CD4-positive, alpha-beta T cell treated with Interleukin-15 for 1 hour (primary cell): ENCODE results near the gene PFDN2.
"Not testable (repeated sequence)": the region's sequence is repeated elsewhere in the genome, so short reads cannot be mapped to it uniquely, and the experiment has no call there.

Experiments
- DNase-seq: peaks from one replicate; pipeline ENCODE4 v3.0.0-alpha.2; 2020

Gene PFDN2

GRCh38 chr1:161137881-161138280, 20.0 kb upstream of the PFDN2 start:
- no peak for DNase-seq

GRCh38 chr1:161133220-161133740, 15.4 kb upstream of the PFDN2 start:
- DNase-seq = no peak

- peak; percentile 96 for DNase-seq
Observed at GRCh38 chr1:161132410-161133219, 14.8 kb upstream of the PFDN2 start, which contains the start of gene DEDD. Gene DEDD, minus strand, starts transcription at chr1:161132667. Its CDS starts 8,205 bp downstream, at chr1:161124462.

GRCh38 chr1:161131523-161132409, 13.9 kb upstream of the PFDN2 start:
- DNase-seq = no peak

- no peak for DNase-seq
Observed at GRCh38 chr1:161130266-161130665, 12.4 kb upstream of the PFDN2 start.

- DNase-seq = no peak
Observed at GRCh38 chr1:161128591-161129420, 11.0 kb upstream of the PFDN2 start.

GRCh38 chr1:161127649-161128048, 9.8 kb upstream of the PFDN2 start:
- no peak for DNase-seq

- DNase-seq = no peak
Observed at GRCh38 chr1:161122967-161123366, 5.1 kb upstream of the PFDN2 start.

GRCh38 chr1:161121834-161122233, 4.0 kb upstream of the PFDN2 start:
- DNase-seq = peak; percentile 45

- DNase-seq = no peak
Observed at GRCh38 chr1:161121042-161121650, 3.3 kb upstream of the PFDN2 start.

GRCh38 chr1:161119092-161119903, 1.5 kb upstream of the PFDN2 start:
- DNase-seq = peak; percentile 76

GRCh38 chr1:161115961-161116360, 1.9 kb downstream of the PFDN2 start:
- not testable (repeated sequence) for DNase-seq

- no peak for DNase-seq
Observed at GRCh38 chr1:161115132-161115711, 2.6 kb downstream of the PFDN2 start.

GRCh38 chr1:161114556-161114955, 3.3 kb downstream of the PFDN2 start:
- DNase-seq = no peak

- no peak for DNase-seq
Observed at GRCh38 chr1:161113915-161114314, 3.9 kb downstream of the PFDN2 start.

GRCh38 chr1:161111527-161111926, 6.3 kb downstream of the PFDN2 start:
- no peak for DNase-seq

- no peak for DNase-seq
Observed at GRCh38 chr1:161111117-161111516, 6.7 kb downstream of the PFDN2 start.

GRCh38 chr1:161106431-161106830, 11.4 kb downstream of the PFDN2 start:
- DNase-seq = no peak

- DNase-seq = no peak
Observed at GRCh38 chr1:161100556-161100955, 17.3 kb downstream of the PFDN2 start.

- no peak for DNase-seq
Observed at GRCh38 chr1:161099090-161099802, 18.6 kb downstream of the PFDN2 start.
